Peyer's patch (tissue), 4 donors: ENCODE measurements around the gene ARL6IP4. TPM values are rescaled to one million over a fixed set of nuclear protein-coding genes. Genes with fewer than 3 reads are reported as not detected.

Source experiments
- DNase-seq, 3 donors: peaks; one replicate each; pipeline ENCODE4 v3.0.0-alpha.2; 2017 to 2019
- H3K27ac ChIP-seq, 4 donors: fragments of 200-600 bp; sonication (generic); one replicate each; pipeline ENCODE4 v1.5.1; 2016 to 2019
- H3K27me3 ChIP-seq, 2 donors: fragments of 200-600 bp; sonication (generic); one replicate each; pipeline ENCODE4 v1.5.1; 2019
- H3K36me3 ChIP-seq, 3 donors: fragments of 200-600 bp; sonication (generic); one replicate each; pipeline ENCODE4 v1.5.1; 2016 to 2019
- H3K4me1 ChIP-seq, 4 donors: fragments of 200-600 bp; sonication (generic); one replicate each; pipeline ENCODE4 v1.5.1; 2016 to 2019
- H3K4me3 ChIP-seq, 4 donors: fragments of 200-600 bp; sonication (generic); 1 replicate in 3 of 4; 2 replicates in 1 of 4; pipeline ENCODE4 v1.5.1; 2016 to 2019; ENCODE audit warnings: mild to moderate bottlenecking in 1 of 4
- H3K9me3 ChIP-seq, 4 donors: fragments of 200-600 bp; sonication (generic); one replicate each; pipeline ENCODE4 v1.5.1; 2016 to 2019; ENCODE audit warnings: mild to moderate bottlenecking in 1 of 4
- CTCF ChIP-seq, 6 experiments: fragments of 450-650 bp in 4 of 6; fragments of 200-600 bp in 2 of 6; sonication (generic) in 1 of 6; IDR thresholded peaks; one replicate each; pipeline ENCODE4 v1.5.1; 2017 to 2019; ENCODE audit warnings: antibody characterized with exemption in 6 of 6, mild to moderate bottlenecking in 3 of 6, moderate library complexity in 1 of 6
- POLR2A ChIP-seq, 2 donors: fragments of 450-650 bp; IDR thresholded peaks; one replicate each; pipeline ENCODE4 v1.5.1; 2017; ENCODE audit warnings: antibody characterized with exemption in 2 of 2, mild to moderate bottlenecking in 2 of 2, moderate library complexity in 2 of 2
- total RNA-seq, 4 donors: library from RNA; depleted of rRNA; stranded (reverse); fragments of >200 nt; gene quantifications; one replicate each; pipeline ENCODE4 v1.1.0, GENCODE V29; 2016

Gene ARL6IP4
- total RNA-seq, 4 donors from 2014 or later = 155 to 216 (median 180) TPM

GRCh38 chr12:123004287-123004686 is 23.8 kb downstream of the ARL6IP4 start:
- TF ChIP-seq POLR2A (IDR thresholded peaks at IDR 0.05) (no peak), CTCF (IDR thresholded peaks at IDR 0.05) (no peak)
- H3K4me1 ChIP-seq = no peaks in the 10 kb centered on the region
- H3K27ac ChIP-seq = no peak overlapping the region
- no peak overlapping the region for H3K4me3 ChIP-seq
- H3K9me3 ChIP-seq = no peaks in the 10 kb centered on the region
- no peak for DNase-seq
- no peaks in the 10 kb centered on the region for H3K27me3 ChIP-seq
- peaks cover 0 to 31% (median 0%) of the 10 kb centered on the region in 3 donors for H3K36me3 ChIP-seq

DNA sequence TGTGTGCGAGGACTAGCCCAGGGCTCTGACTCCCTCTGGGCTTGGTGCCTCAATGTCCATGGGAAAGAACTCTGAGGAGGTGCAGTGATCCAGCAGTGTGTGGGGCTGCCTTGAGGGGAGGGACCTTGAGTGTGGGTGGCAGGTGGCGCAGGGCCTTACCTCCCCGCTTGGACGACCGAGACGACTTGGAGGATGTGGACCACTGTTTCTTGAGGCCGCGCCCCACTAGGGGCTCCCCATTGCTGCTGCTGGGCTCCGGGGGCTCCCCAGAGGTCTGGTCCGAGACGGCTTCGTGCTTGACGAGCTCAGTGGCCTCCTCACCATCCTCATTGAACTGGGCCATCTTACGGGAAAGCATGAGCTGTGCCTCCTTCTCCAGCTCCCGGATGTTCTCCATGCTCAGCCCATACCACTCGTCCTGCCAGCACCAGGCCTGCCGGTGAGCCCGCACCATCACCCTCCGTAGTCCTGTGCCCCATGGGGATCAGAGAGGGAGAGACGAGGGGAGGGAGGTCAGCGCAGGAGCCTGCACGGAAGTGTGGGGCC is 24.7 kb downstream of the ARL6IP4 start:
- no peak for DNase-seq
- H3K36me3 ChIP-seq = peaks cover 0 to 33% (median 0%) of the 10 kb centered on the region in 3 donors
- H3K4me3 ChIP-seq = no peak overlapping the region
- no peak for TF ChIP-seq CTCF (IDR thresholded peaks at IDR 0.05)
- no peak for TF ChIP-seq POLR2A (IDR thresholded peaks at IDR 0.05)
- H3K27ac ChIP-seq = no peak overlapping the region
- H3K27me3 ChIP-seq = no peaks in the 10 kb centered on the region
- no peaks in the 10 kb centered on the region for H3K4me1 ChIP-seq
- no peaks in the 10 kb centered on the region for H3K9me3 ChIP-seq

GRCh38 chr12:123006977-123007376 is 26.5 kb downstream of the ARL6IP4 start:
- Histone ChIP-seq H3K4me1 (no peaks in the 10 kb centered on the region), H3K27me3 (no peaks in the 10 kb centered on the region), H3K9me3 (no peaks in the 10 kb centered on the region), H3K36me3 (peaks cover 0 to 26% (median 0%) of the 10 kb centered on the region in 3 donors), H3K4me3 (no peak overlapping the region), H3K27ac (no peak overlapping the region)
- no peak for DNase-seq
- TF ChIP-seq CTCF (IDR thresholded peaks at IDR 0.05) (no peak), POLR2A (IDR thresholded peaks at IDR 0.05) (no peak)

GRCh38 chr12:123010110-123010509 is 29.6 kb downstream of the ARL6IP4 start:
- H3K36me3 ChIP-seq = peaks cover 0 to 21% (median 0%) of the 10 kb centered on the region in 3 donors
- no peak overlapping the region for H3K4me3 ChIP-seq
- no peak for TF ChIP-seq POLR2A (IDR thresholded peaks at IDR 0.05)
- no peak for TF ChIP-seq CTCF (IDR thresholded peaks at IDR 0.05)
- no peaks in the 10 kb centered on the region for H3K4me1 ChIP-seq
- no peaks in the 10 kb centered on the region for H3K27me3 ChIP-seq
- no peak overlapping the region for H3K27ac ChIP-seq
- no peaks in the 10 kb centered on the region for H3K9me3 ChIP-seq
- no peak for DNase-seq

DNA sequence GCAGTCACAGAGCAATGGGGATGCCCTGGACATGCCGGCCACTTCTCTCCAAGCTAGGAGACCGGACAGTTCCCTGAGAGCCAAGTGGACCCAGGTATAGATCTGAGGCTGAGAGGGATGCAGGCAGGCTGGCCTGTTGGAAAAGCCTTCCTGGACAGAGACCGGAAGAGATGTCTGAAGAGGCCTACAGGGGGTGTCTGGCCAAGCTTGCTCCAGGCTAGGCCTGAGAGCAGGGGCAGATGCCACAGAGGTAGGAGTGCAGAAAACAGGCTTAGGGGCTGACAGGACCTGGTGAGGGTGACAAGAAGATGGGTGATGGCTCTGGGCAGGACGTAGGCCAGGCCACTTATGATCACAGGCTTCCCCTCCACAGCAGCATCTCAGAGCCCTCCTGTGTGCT is 30.2 kb downstream of the ARL6IP4 start:
- no peak overlapping the region for H3K4me3 ChIP-seq
- DNase-seq = no peak
- no peaks in the 10 kb centered on the region for H3K27me3 ChIP-seq
- H3K9me3 ChIP-seq = no peaks in the 10 kb centered on the region
- H3K4me1 ChIP-seq = no peaks in the 10 kb centered on the region
- TF ChIP-seq CTCF (IDR thresholded peaks at IDR 0.05) (no peak), POLR2A (IDR thresholded peaks at IDR 0.05) (no peak)
- no peak overlapping the region for H3K27ac ChIP-seq
- H3K36me3 ChIP-seq = peaks cover 0 to 16% (median 0%) of the 10 kb centered on the region in 3 donors

DNA sequence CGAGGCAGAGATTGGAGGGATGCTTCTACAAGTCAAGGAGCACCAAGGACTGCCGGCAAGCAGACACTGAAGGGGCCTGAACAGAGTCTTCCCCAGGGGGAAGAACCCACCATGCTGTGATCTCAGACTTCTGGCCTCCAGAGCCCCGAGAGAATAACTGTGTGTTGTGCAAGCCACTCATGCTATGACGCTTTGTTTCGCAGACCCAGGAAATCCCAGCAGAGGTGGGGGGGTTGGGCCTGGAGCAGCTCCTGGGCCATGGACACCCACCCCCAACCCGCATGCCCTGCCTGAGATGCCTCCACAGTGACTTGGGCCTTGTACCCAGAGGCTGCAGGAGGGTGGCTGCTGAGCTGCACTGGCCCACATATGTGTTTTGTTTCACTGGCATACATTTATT is 31.2 kb downstream of the ARL6IP4 start:
- Histone ChIP-seq H3K9me3 (no peaks in the 10 kb centered on the region), H3K27ac (no peak overlapping the region), H3K27me3 (no peaks in the 10 kb centered on the region), H3K4me3 (no peak overlapping the region), H3K36me3 (peaks cover 0 to 16% (median 0%) of the 10 kb centered on the region in 3 donors), H3K4me1 (no peaks in the 10 kb centered on the region)
- no peak for DNase-seq
- TF ChIP-seq CTCF (IDR thresholded peaks at IDR 0.05) (no peak), POLR2A (IDR thresholded peaks at IDR 0.05) (no peak)
